Measurements from ENCODE around the gene CABP1.

The CABP1 gene

DNA sequence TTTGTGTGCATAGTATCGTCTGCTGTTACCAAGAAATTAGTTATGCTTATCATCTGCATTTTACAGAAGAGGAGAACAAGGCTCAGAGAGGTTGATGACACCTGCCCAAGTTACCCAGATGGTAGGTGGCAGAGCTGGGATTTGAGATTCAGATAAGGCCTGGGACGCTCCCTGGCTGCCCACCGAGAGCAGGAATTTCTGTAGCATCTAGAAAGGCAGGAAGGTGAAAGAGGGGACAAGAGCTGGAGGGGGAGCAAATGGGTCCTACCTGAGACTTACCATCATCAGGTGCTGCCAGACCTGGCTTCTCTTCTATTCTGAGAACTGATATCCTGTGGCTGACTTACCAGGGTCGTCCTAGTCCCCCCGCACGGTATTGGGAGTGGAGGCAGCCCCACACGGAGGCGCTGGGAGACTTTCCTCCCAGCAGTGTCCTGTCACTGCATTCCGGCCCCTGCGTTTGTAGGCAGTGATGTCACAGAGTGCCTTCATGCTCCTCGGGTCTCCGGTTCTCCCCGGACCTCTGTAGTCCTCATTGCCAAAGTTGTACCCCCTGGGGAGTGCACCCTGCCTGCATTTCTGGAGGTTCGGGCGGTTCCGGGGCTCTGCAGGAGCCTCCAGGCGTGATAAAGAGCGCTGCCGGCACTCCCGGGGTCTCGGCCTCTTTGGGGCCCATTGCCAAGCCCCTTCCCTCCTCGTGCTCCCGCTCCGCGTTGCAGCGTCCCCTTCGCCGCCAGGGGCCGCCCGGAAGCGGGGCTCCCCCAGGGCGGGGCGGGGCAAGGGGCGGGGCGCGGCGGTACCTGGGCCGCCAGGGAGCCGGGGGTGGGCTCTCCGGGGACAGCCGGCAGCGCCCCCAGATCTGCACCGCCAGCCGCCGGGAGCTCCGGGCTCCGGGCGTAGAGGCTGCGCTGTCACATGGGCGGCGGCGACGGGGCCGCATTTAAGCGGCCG is at the start of gene CABP1:
Gene CABP1, plus strand, starts transcription at position 856 of the 951 bp plus-strand sequence. Its CDS starts 60 bp downstream, at position 916.
- TF ChIP-seq CTCF (IDR thresholded peaks at IDR 0.05; ENCODE audit: borderline replicate concordance, insufficient read depth, low read depth, low read length), result peak; percentile 59
- H3K4me3 ChIP-seq (ENCODE audit: low read depth, low read length), result peak within 1 kb of the TSS; percentile 50

- no peak overlapping the region for H3K4me3 ChIP-seq (ENCODE audit: low read depth, low read length)
- no peak for TF ChIP-seq CTCF (IDR thresholded peaks at IDR 0.05; ENCODE audit: borderline replicate concordance, insufficient read depth, low read depth, low read length)
These were observed 49.6 kb upstream of the CABP1 start for GRCh38 chr12:120590741-120591407.

DNA sequence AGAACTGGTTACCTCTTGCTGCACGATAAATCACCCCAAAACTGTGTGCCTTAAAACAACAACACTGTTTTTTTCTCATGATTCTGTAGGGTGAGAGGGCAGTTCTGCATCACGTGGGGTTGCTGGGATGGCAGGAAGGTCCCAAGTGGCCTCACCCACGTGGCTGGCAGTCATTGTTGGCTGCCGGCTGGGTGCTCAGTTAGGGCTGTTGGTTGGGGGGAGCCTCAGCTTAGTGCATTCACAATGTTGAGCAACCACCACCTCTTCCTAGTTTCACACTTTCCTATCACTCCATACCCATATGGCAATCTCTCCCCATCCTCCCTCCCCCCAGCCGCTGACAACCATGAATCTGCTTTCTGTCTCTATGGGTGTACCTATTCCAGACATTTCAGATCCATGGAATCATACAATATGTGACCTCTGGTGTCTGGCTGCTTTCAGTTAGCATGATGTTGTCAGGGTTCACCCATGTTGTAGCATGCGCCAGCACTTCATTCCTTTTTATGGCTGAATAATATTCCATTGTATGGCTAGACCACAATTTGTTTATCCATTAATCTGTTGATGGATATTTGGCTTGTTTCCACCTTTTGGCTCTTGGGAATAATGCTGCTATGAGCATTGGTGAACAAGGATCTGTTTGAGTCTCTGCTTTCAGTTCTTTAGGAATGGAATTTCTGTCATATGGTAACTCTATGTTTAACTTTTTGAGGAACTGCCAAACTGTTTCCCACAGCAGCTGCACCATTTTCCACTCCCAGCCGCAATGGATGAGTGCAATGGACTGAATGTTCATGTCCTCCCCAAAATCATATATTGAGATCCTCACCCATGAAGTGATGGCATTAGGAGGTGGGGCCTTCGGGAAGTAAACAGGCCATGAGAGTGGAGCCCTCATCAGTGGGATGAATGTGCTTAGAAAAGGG is 48.0 kb upstream of the CABP1 start:
- no peak for TF ChIP-seq CTCF (IDR thresholded peaks at IDR 0.05; ENCODE audit: borderline replicate concordance, insufficient read depth, low read depth, low read length)

DNA sequence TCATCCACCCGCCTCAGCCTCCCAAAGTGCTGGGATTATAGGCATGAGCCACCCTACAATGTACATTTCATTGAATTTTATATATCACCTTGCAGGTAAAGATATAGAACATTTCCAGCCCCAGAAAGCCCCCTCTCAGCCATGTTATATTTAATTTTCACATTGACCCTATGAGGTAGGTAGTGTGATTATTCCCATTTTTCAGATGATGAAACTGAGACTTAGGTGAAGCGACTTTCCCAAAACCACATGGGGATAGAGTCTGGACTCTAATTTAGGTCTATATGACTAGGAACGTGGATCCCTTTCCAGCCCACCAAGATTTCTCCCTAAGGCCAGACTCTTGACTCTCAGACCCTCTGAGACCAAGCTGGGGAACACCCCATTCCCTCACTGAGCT is 43.5 kb upstream of the CABP1 start:
- H3K4me3 ChIP-seq (ENCODE audit: low read depth, low read length), result no peak overlapping the region
- TF ChIP-seq CTCF (IDR thresholded peaks at IDR 0.05; ENCODE audit: borderline replicate concordance, insufficient read depth, low read depth, low read length), result no peak

More for the DNA sequence above, 48.0 kb upstream of the CABP1 start:
- no peak overlapping the region for H3K4me3 ChIP-seq (ENCODE audit: low read depth, low read length)

DNA sequence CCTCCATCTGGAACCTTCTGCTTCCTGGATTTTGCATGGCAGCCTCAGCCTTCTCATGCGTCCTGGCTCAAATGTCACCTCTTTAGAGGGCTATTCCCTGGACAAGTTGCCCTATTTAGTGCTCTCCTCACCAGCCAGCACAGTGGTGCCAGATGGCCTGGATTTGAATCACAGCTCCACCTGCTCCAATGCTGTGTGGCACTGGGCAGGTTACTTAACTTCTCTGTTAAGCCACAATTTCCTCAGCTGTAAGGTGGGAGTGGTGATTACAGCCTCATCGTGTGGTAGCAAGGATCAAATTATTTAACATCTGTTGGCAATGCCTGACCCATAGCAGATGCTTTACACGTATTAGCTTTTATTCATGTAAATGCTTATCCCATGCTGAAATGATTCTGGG is 42.6 kb upstream of the CABP1 start:
- TF ChIP-seq CTCF (IDR thresholded peaks at IDR 0.05; ENCODE audit: borderline replicate concordance, insufficient read depth, low read depth, low read length), result no peak
- no peak overlapping the region for H3K4me3 ChIP-seq (ENCODE audit: low read depth, low read length)

GRCh38 chr12:120598674-120599463 is 41.6 kb upstream of the CABP1 start:
- no peak for TF ChIP-seq CTCF (IDR thresholded peaks at IDR 0.05; ENCODE audit: borderline replicate concordance, insufficient read depth, low read depth, low read length)
- no peak overlapping the region for H3K4me3 ChIP-seq (ENCODE audit: low read depth, low read length)

Data from GM12875 (cell line).